IPS-11a (cell line): Measurements from ENCODE around the gene NSUN6.

Source experiments
- H3K4me3 ChIP-seq: one replicate; pipeline ENCODE4 v1.5.1; 2013; ENCODE audit warnings: low read depth, low read length, control low read depth

Gene NSUN6

GRCh38 chr10:18565006-18565405 lies 86.4 kb downstream of the NSUN6 start:
- no peak overlapping the region for H3K4me3 ChIP-seq

GRCh38 chr10:18563003-18563726 lies 88.2 kb downstream of the NSUN6 start:
- H3K4me3 ChIP-seq: no peak overlapping the region

GRCh38 chr10:18561861-18562551 lies 89.4 kb downstream of the NSUN6 start:
- no peak overlapping the region for H3K4me3 ChIP-seq

- no peak overlapping the region for H3K4me3 ChIP-seq
These were observed 93.4 kb downstream of the NSUN6 start for GRCh38 chr10:18557960-18558359.

GRCh38 chr10:18556522-18557147 lies 94.8 kb downstream of the NSUN6 start:
- H3K4me3 ChIP-seq: no peak overlapping the region

GRCh38 chr10:18554479-18554878 lies 96.9 kb downstream of the NSUN6 start:
- no peak overlapping the region for H3K4me3 ChIP-seq

GRCh38 chr10:18551473-18551872 lies 99.9 kb downstream of the NSUN6 start:
- no peak overlapping the region for H3K4me3 ChIP-seq

- H3K4me3 ChIP-seq: no peak overlapping the region
These were observed 102.3 kb downstream of the NSUN6 start for GRCh38 chr10:18549105-18549504.

- H3K4me3 ChIP-seq: no peak overlapping the region
These were observed 105.6 kb downstream of the NSUN6 start for GRCh38 chr10:18545621-18546305.

GRCh38 chr10:18542832-18543231 lies 108.6 kb downstream of the NSUN6 start:
- no peak overlapping the region for H3K4me3 ChIP-seq

- no peak overlapping the region for H3K4me3 ChIP-seq
These were observed 111.2 kb downstream of the NSUN6 start for GRCh38 chr10:18540195-18540594.

GRCh38 chr10:18539335-18539734 lies 112.1 kb downstream of the NSUN6 start:
- H3K4me3 ChIP-seq: no peak overlapping the region

- H3K4me3 ChIP-seq: no peak overlapping the region
These were observed 117.5 kb downstream of the NSUN6 start for GRCh38 chr10:18533896-18534295.

GRCh38 chr10:18532881-18533535 lies 118.4 kb downstream of the NSUN6 start:
- no peak overlapping the region for H3K4me3 ChIP-seq

GRCh38 chr10:18528292-18528691 lies 123.1 kb downstream of the NSUN6 start:
- no peak overlapping the region for H3K4me3 ChIP-seq

- H3K4me3 ChIP-seq: no peak overlapping the region
These were observed 123.7 kb downstream of the NSUN6 start for GRCh38 chr10:18527687-18528086.

- H3K4me3 ChIP-seq: no peak overlapping the region
These were observed 127.5 kb downstream of the NSUN6 start for GRCh38 chr10:18523858-18524257.

- H3K4me3 ChIP-seq: no peak overlapping the region
These were observed 128.4 kb downstream of the NSUN6 start for GRCh38 chr10:18523025-18523424.

GRCh38 chr10:18516851-18517250 lies 134.5 kb downstream of the NSUN6 start:
- H3K4me3 ChIP-seq: no peak overlapping the region

- H3K4me3 ChIP-seq: no peak overlapping the region
These were observed 136.8 kb downstream of the NSUN6 start for GRCh38 chr10:18514537-18514936.

GRCh38 chr10:18508587-18508986 lies 142.8 kb downstream of the NSUN6 start:
- no peak overlapping the region for H3K4me3 ChIP-seq
